GM19455 (cell line): ENCODE results near the gene PNPLA7.
"Not testable (repeated sequence)": the region's sequence is repeated elsewhere in the genome, so short reads cannot be mapped to it uniquely, and the experiment has no call there.

Source experiments
- ATAC-seq: cut with Tn5 transposase; IDR thresholded peaks from one replicate; pipeline ENCODE4 v1.9.1; 2021; ENCODE audit not compliant: unreplicated experiment

The PNPLA7 gene

DNA sequence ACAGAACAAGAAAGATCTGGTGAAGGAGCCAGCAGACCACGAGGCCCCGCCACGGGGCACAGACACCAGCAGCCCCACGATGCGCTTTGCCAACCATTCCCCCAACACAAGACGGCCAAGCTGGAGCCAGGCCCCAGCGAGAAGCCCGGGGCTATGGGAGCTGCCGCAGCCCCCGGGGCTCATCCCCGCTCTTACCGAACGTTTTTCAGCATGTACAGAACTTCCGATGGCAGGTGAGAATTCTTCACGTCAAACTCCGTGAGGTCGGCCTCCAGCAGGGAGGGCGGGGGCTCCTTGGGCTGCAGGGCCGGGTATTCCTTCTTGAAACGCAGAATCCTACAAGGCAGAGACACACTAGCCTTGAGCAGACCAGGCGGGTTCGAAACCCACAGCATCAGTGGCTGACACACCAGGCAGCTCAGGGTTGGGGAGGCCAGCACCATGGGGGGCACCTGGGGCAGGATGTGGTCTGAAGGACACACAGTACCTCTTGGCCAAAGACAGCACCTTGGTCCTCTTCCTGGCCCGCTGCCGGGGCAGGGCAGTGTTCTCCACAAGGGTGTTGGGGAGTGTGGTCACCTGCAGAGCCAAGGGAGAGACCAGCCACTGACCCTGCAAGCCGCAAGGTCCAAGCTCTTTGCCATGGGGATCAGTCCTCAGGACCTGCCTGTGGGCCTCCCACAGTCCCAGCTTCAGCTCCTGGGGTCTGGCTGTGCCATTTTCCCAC, 6.8 kb downstream of the PNPLA7 start:
- no peak for ATAC-seq

DNA sequence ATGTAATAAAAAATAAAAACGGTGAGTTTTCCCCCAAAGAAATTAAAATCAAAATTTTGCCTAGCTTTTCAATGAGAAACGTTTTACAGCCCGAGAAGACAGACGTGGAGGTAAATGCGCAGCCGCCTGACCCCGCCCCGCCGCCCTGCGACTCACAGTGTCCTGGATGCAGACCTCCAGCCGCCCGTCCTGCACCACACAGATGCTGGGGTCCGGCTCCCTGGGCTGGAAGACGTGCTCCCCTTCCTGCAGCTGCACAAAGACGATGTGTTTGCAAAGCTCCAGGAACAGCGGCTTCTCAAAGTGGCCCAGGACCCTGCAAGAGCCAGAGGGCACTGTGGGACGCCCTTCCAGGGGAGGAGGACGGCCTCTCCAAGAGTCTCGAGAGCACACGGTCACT, 7.7 kb downstream of the PNPLA7 start:
- no peak for ATAC-seq

- no peak for ATAC-seq
These were observed 9.7 kb downstream of the PNPLA7 start for GRCh38 chr9:137540536-137540935.

- ATAC-seq: no peak
These were observed 12.1 kb downstream of the PNPLA7 start for GRCh38 chr9:137538058-137538457.

GRCh38 chr9:137536594-137537131, 13.5 kb downstream of the PNPLA7 start:
- not testable (repeated sequence) for ATAC-seq

DNA sequence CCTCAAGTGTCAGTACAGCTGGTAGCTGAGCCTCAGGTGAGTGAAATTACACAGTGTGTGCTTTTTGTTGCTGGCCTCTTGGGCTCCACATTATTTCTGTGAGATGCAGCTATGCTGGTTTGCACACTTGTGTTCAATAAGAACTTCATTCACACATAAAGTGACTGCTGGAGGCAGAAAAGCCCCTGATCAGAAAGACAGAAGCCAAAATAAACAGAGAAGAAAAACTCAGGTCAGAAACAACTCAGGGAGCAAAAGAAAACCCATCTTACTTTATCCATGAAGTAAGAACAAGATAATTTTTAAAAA, 15.1 kb downstream of the PNPLA7 start:
- ATAC-seq: no peak

- no peak for ATAC-seq
These were observed 15.7 kb downstream of the PNPLA7 start for GRCh38 chr9:137534256-137535119.

GRCh38 chr9:137532891-137533468, 17.2 kb downstream of the PNPLA7 start:
- not testable (repeated sequence) for ATAC-seq

DNA sequence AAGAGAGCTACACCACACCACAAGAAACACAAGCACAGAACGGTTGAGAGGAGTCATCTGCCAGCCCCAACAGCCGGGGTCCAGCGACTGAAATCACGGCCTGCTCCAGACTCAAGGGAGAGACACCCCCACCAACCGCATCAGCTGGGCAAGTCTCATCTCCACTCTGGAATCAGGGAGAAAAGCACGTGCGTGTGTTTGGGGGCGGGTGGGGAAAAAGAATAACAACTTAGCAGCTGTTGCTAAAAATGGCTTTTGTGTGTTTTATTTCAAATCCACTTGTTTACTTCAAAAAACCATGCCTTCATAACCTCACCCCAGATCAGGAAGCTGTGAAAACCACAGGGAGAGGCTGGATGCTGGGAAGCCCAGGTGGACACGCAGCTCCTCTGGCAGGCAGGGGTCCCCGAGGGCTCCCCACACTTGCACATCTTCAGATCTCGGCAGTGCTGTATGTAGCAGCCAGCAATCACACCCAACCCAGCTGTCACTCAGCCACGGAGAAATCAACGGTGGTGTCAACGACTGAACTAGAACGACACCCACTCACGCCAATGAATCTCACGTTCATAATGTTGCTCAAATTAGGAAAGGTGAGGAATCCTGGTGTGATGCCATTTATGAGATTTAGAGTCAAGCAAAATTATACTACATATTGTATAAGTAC, 19.0 kb downstream of the PNPLA7 start:
- ATAC-seq: no peak

GRCh38 chr9:137530331-137530730, 19.9 kb downstream of the PNPLA7 start:
- ATAC-seq: no peak

DNA sequence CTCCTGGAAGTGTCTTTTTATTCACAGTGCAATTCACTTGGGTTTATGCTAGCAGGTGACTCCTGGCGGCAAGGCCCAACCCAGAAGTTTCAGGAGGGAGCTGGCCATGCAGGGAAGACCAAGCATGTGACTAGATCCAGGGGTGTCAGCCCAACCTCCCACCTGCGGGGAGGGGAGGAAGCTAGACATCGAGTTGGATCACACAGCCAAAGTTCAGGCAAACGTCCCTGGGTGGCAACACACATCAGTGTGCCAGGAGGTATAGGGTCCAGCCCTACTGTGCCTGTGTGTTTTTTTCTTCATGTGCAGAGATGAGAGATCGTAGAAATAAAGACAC, 25.3 kb downstream of the PNPLA7 start:
- no peak for ATAC-seq

DNA sequence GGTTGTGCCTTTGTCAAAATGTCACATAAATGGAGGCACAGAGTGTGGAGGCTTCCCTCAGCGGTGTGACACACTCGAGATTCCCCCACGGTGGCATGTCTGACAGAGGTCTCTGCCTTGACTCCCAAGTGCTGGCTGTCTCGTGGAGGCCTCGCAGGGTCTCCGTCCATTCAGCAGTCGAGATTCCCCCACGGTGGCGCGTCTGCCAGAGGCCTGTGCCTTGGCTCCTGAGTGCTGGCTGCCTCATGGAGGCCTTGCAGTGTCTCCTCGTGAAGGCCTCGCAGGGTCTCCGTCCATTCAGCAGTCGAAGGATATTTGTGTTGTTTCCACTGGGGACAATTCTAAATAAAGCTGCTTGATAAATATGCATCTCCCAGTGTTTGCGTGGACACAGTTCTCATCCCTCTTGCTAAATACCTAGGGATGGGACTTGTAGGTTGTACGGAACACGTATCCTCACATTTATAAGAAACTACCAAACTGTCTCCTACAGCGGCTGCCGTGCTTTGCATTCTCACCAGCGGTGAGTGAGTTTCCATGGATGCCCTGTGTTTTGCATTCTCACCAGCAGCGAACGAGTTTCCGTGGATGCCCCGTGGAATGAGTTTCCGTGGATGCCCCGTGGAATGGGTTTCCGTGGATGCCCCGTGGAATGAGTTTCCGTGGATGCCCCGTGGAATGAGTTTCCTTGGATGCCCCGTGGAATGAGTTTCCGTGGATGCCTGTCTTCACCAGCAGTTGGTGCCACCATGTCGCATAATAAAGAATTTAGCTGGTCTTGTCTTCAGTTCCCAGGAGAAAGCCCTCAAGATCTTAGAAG, 25.8 kb downstream of the PNPLA7 start:
- ATAC-seq: no peak

DNA sequence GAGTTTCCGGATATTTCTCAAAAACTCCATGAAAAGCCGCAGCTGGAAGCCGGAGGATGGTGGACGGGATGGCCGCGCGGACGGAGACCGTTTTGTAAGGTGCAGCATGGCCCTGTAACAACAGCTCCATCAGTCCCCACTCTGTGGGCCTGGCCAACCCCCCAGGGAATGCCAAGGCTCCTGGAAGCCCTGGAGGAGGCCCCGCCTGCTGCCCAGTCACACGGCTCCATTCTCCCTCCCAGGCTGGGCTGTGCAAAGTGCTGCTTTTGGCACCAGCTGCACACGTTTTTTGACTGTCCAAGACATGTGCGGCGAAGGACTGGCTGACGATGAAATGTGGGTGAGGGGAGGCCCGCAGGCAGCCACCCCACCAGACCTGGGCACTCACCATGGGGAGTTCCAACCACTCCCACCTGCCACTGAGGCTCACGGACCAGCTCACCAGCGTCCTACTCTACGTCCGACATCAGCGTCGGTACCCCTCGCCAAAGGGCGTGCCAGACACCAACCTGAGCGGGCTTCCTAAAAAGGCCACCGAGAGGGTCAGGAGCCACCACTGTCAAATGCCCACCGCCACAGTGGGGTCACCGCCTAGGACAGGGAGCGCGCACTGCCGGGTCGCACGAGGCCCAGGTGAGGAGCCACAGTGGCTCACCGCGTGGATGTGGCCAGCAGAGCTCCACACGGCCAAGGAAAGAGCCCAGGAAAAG, 27.3 kb downstream of the PNPLA7 start:
- ATAC-seq: no peak

- ATAC-seq: no peak
These were observed 28.7 kb downstream of the PNPLA7 start for GRCh38 chr9:137521405-137521985.

- no peak for ATAC-seq
These were observed 29.4 kb downstream of the PNPLA7 start for GRCh38 chr9:137520614-137521404.

GRCh38 chr9:137519553-137519952, 30.6 kb downstream of the PNPLA7 start:
- no peak for ATAC-seq

DNA sequence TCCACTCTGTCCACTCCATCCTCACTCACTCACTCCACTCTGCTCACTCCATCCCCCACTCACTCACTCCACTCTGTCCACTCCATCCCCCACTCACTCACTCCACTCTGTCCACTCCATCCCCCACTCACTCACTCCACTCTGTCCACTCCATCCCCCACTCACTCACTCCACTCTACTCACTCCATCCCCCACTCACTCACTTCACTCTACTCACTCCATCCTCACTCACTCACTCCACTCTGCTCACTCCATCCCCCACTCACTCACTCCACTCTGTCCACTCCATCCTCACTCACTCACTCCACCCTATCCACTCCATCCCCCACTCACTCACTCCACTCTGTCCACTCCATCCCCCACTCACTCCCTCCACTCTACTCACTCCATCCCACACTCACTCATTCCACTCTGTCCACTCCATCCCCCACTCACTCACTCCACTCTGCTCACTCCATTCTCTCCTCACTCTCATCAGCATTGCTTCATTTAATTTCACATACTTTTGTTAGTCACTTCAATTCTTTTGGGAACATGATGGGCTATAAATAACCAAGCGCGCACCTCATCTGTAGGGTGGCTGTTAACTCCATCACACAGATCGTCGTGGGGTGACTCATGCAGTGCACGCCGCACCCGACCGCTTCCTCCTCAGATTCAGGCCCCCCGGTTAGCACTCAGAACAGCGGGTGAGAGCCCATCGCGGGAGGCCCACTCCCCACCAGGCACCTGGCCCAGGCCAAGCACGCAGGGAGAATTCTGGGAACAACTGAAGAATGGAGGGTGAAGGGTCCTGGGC, 31.3 kb downstream of the PNPLA7 start:
- not testable (repeated sequence) for ATAC-seq
